Measurements from ENCODE around the gene NOP14.

- TF ChIP-seq POLR2A (IDR thresholded peaks at IDR 0.05; ENCODE audit: low read depth, low read length) (no peak), TAF1 (IDR thresholded peaks at IDR 0.05; ENCODE audit: borderline replicate concordance, low read depth, low read length) (no peak), POLR2AphosphoS5 (IDR thresholded peaks at IDR 0.05; ENCODE audit: low read depth, low read length) (no peak)
Observed at GRCh38 chr4:2995546-2996265, 32.5 kb upstream of the NOP14 start.

Data from GM12892 (cell line).